GM12892 (cell line): ENCODE measurements around the gene SRP68.

Experiments
- POLR2A ChIP-seq: IDR thresholded peaks from 2 replicates; pipeline ENCODE4 v1.6.1; 2011; ENCODE audit warnings: low read depth, low read length, control low read depth
- TAF1 ChIP-seq: IDR thresholded peaks from 2 replicates; pipeline ENCODE4 v1.6.1; 2011; ENCODE audit warnings: low read depth, mild to moderate bottlenecking, control low read depth, low read length, borderline replicate concordance

DNA sequence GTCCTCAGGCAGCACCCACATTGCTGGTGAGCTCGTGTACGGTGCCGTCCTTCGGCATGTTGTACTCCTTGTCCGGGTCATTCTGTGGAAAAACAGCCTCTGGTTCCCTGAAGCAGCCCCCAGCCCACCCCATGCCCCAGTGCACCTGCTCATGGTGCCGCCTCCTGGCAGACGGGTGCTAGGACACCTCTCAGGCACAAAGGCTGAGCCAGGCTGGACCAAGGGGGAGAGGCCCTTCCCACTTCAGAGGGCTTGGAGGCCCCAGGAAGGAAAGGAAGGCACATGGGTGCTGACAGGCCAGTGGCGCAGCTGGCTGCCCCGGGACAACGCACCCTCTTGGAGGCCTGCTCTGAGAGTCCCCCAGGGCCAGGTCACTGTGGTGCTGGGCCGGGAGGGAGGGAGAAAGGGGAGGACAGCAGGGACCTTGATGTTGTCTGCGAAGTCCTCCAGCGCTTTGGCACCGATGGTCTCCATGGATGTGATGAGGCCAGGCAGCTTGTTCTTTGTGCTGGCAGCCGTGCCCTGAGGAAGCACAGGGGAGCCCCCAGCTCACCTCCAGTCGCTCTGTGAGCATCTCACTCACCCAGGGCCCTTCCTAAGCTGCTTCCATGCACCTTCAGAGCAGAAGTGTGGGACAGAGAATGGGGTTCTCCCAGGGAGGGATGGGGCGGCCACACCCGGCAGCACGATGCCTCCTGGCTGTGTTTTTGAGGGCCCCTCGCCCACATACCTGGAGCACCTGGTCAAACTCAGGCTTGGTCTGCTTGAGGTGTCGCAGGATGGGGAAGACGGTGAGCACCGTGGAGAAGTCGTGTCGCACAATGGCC lies 15.9 kb upstream of the SRP68 start:
- TF ChIP-seq TAF1: no peak
- TF ChIP-seq POLR2A: no peak
